ENCODE data around the gene MPP2.
"Not testable (repeated sequence)": the region's sequence is repeated elsewhere in the genome, so short reads cannot be mapped to it uniquely, and the experiment has no call there.

MPP2 gene

DNA sequence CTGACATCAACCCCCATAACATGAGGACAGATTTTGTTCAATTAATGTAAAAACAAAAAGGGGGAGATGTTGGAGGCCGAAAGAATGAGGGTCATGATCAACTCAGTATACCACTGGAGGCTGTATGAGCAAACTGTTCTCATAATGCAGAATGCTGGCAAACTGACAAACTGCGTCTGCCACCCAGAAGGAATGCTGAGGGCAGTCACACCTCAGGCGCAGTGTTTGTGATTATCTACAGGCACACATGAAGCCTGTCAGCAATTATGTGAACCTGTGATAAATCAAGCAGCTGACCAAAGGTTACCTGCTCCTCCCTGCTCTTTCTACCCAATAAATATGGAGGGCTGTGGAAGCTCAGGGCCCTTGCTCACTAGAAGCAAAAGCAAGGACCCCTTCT is 33.0 kb downstream of the MPP2 start:
- no peak overlapping the region for H3K4me3 ChIP-seq (IDR thresholded peaks at IDR 0.05; ENCODE audit: insufficient read depth, low read depth, low read length)
- H4K20me1 ChIP-seq (ENCODE audit: insufficient read depth) = no peaks in the 10 kb centered on the region
- no peaks in the 10 kb centered on the region for H3K4me1 ChIP-seq (ENCODE audit: low read depth, poor library complexity, severe bottlenecking)
- H3K4me2 ChIP-seq = no peak overlapping the region
- H3K36me3 ChIP-seq (ENCODE audit: insufficient read depth) = no peaks in the 10 kb centered on the region
- no peak overlapping the region for H3K27ac ChIP-seq
- H3K27me3 ChIP-seq (ENCODE audit: insufficient read depth, low read depth) = no peaks in the 10 kb centered on the region
- TF ChIP-seq, protein P1, sequence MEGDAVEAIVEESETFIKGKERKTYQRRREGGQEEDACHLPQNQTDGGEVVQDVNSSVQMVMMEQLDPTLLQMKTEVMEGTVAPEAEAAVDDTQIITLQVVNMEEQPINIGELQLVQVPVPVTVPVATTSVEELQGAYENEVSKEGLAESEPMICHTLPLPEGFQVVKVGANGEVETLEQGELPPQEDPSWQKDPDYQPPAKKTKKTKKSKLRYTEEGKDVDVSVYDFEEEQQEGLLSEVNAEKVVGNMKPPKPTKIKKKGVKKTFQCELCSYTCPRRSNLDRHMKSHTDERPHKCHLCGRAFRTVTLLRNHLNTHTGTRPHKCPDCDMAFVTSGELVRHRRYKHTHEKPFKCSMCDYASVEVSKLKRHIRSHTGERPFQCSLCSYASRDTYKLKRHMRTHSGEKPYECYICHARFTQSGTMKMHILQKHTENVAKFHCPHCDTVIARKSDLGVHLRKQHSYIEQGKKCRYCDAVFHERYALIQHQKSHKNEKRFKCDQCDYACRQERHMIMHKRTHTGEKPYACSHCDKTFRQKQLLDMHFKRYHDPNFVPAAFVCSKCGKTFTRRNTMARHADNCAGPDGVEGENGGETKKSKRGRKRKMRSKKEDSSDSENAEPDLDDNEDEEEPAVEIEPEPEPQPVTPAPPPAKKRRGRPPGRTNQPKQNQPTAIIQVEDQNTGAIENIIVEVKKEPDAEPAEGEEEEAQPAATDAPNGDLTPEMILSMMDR (conservative IDR thresholded peaks at IDR 0.05; ENCODE audit: low read depth, low read length) = no peak
- H3K9ac ChIP-seq = no peak overlapping the region
- no peak overlapping the region for H2AFZ ChIP-seq (ENCODE audit: low read depth)
- H3K79me2 ChIP-seq (ENCODE audit: insufficient read depth, low read depth) = no peaks in the 10 kb centered on the region

DNA sequence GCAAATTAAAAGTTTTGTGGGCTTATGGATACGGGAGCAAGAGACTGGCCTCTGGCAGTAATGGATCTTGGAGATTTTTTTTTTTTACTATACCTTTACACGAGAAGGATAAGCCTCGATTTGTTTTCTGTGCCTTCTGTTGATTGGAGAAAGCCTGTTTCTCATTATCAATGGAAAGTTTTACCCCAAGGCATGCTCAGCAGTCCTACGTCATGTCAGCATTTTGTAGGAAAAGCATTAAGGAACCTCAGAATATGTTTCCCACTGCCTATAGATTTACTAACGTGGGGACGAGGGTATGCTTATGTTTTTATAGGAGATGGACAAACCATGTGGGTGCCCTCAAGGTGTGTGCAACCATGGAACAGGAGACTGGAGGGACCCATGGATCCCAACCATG is 33.5 kb downstream of the MPP2 start:
- TF ChIP-seq, protein P1 (conservative IDR thresholded peaks at IDR 0.05; ENCODE audit: low read depth, low read length) = no peak
- H3K4me1 ChIP-seq (ENCODE audit: low read depth, poor library complexity, severe bottlenecking) = no peaks in the 10 kb centered on the region
- H3K4me3 ChIP-seq (IDR thresholded peaks at IDR 0.05; ENCODE audit: insufficient read depth, low read depth, low read length) = no peak overlapping the region
- H3K36me3 ChIP-seq (ENCODE audit: insufficient read depth) = no peaks in the 10 kb centered on the region
- no peaks in the 10 kb centered on the region for H4K20me1 ChIP-seq (ENCODE audit: insufficient read depth)
- no peak overlapping the region for H2AFZ ChIP-seq (ENCODE audit: low read depth)
- H3K79me2 ChIP-seq (ENCODE audit: insufficient read depth, low read depth) = no peaks in the 10 kb centered on the region
- no peak overlapping the region for H3K9ac ChIP-seq
- no peaks in the 10 kb centered on the region for H3K27me3 ChIP-seq (ENCODE audit: insufficient read depth, low read depth)
- no peak overlapping the region for H3K4me2 ChIP-seq
- H3K27ac ChIP-seq = no peak overlapping the region

DNA sequence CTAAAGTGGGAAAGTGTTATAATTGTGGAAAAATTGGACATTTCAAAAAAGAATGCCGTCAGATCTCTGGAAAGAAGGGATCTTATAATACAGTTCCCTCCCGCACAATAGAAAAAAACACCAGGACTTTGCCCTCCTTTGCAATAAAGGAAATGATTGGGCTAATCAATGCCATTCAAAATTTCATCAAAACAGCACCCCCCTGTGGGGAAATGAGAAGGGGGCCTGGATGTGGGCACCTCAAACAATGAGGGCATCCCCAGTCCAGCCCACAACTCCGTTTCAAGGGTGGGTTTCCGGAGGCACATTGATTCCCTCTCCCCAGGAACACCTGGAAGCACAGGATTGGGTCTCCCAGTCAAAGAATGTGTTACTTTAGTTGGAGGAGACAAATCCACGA is 34.2 kb downstream of the MPP2 start:
- no peaks in the 10 kb centered on the region for H3K79me2 ChIP-seq (ENCODE audit: insufficient read depth, low read depth)
- no peak overlapping the region for H3K4me3 ChIP-seq (IDR thresholded peaks at IDR 0.05; ENCODE audit: insufficient read depth, low read depth, low read length)
- no peak overlapping the region for H3K27ac ChIP-seq
- TF ChIP-seq, protein P1 (conservative IDR thresholded peaks at IDR 0.05; ENCODE audit: low read depth, low read length) = peak; percentile 23; the same call in 1 of the 2 replicates
- no peaks in the 10 kb centered on the region for H3K36me3 ChIP-seq (ENCODE audit: insufficient read depth)
- H3K4me2 ChIP-seq = no peak overlapping the region
- no peaks in the 10 kb centered on the region for H3K27me3 ChIP-seq (ENCODE audit: insufficient read depth, low read depth)
- no peak overlapping the region for H3K9ac ChIP-seq
- H3K4me1 ChIP-seq (ENCODE audit: low read depth, poor library complexity, severe bottlenecking) = no peaks in the 10 kb centered on the region
- H4K20me1 ChIP-seq (ENCODE audit: insufficient read depth) = no peaks in the 10 kb centered on the region
- H2AFZ ChIP-seq (ENCODE audit: low read depth) = no peak overlapping the region

DNA sequence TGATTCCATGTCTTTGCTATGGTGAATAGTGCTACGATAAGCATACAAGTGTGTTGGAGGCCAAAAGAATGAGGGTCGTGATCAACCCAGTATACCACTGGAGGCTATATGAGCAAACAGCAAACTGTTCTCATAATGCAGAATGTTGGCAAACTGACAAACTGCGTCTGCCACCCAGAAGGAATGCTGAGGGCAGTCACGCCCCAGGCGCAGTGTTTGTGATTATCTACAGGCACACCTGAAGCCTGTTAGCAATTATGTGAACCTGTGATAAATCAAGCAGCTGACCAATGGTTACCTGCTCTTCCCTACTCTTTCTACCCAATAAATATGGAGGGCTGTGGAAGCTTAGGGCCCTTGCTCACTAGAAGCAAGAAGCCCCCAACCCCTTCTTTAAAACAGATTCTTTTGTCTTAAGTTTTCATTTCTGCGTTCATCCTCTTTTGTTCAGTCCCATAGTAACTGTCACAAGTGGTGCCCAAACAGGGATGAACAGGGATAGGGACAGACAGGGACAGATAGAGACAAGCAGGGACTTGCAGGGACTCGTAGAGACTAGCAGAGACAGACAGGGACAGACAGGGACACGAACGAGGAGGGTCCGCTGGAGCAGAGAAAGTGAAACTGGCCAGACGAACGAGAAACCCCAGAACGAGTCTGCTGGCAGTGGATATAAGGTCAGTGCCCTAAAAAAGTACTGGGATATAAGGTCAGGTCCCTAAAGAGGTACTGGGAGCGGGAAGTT is 35.2 kb downstream of the MPP2 start:
- Histone ChIP-seq H3K4me2 (no peak overlapping the region), H2AFZ (ENCODE audit: low read depth) (no peak overlapping the region)

DNA sequence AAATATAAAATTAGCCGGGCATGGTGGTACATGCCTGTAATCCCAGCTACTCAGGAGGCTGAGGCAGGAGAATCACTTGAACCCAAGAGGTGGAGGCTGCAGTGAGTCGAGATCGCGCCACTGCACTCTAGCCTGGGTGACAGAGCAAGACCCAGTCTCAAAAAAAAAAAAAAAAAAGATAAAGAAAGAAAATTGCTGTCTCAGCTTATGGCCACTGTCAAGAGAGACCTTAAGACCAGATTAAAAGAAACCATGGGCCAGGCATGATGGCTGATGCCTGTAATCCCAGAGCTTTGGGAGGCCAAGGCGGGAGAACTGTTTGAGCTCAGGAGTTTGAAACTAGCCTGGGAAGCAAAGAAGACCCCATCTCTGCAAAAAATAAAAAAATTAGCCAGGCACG is 38.3 kb downstream of the MPP2 start:
- H3K4me2 ChIP-seq; H3K4me1 ChIP-seq (ENCODE audit: low read depth, poor library complexity, severe bottlenecking); H3K4me3 ChIP-seq (IDR thresholded peaks at IDR 0.05; ENCODE audit: insufficient read depth, low read depth, low read length); H4K20me1 ChIP-seq (ENCODE audit: insufficient read depth); H3K79me2 ChIP-seq (ENCODE audit: insufficient read depth, low read depth); H3K36me3 ChIP-seq (ENCODE audit: insufficient read depth); H3K27me3 ChIP-seq (ENCODE audit: insufficient read depth, low read depth); H3K9ac ChIP-seq; H3K27ac ChIP-seq; H2AFZ ChIP-seq (ENCODE audit: low read depth): not testable (repeated sequence)

More for the DNA sequence above, 35.2 kb downstream of the MPP2 start:
- H3K4me3 ChIP-seq (IDR thresholded peaks at IDR 0.05; ENCODE audit: insufficient read depth, low read depth, low read length) = no peak overlapping the region
- H3K27ac ChIP-seq = no peak overlapping the region
- H3K4me1 ChIP-seq (ENCODE audit: low read depth, poor library complexity, severe bottlenecking) = no peaks in the 10 kb centered on the region
- H3K79me2 ChIP-seq (ENCODE audit: insufficient read depth, low read depth) = no peaks in the 10 kb centered on the region
- TF ChIP-seq, protein P1 (conservative IDR thresholded peaks at IDR 0.05; ENCODE audit: low read depth, low read length) = no peak
- H3K9ac ChIP-seq = no peak overlapping the region
- 0 out of 2 replicates have a peak, but pooled peaks cover 3% of the 10 kb centered on the region for H3K27me3 ChIP-seq (ENCODE audit: insufficient read depth, low read depth)
- H3K36me3 ChIP-seq (ENCODE audit: insufficient read depth) = no peaks in the 10 kb centered on the region
- no peaks in the 10 kb centered on the region for H4K20me1 ChIP-seq (ENCODE audit: insufficient read depth)
